Measurements from ENCODE around the gene SLC13A2.
"Not testable (repeated sequence)": the region's sequence is repeated elsewhere in the genome, so short reads cannot be mapped to it uniquely, and the experiment has no call there.

Gene SLC13A2

DNA sequence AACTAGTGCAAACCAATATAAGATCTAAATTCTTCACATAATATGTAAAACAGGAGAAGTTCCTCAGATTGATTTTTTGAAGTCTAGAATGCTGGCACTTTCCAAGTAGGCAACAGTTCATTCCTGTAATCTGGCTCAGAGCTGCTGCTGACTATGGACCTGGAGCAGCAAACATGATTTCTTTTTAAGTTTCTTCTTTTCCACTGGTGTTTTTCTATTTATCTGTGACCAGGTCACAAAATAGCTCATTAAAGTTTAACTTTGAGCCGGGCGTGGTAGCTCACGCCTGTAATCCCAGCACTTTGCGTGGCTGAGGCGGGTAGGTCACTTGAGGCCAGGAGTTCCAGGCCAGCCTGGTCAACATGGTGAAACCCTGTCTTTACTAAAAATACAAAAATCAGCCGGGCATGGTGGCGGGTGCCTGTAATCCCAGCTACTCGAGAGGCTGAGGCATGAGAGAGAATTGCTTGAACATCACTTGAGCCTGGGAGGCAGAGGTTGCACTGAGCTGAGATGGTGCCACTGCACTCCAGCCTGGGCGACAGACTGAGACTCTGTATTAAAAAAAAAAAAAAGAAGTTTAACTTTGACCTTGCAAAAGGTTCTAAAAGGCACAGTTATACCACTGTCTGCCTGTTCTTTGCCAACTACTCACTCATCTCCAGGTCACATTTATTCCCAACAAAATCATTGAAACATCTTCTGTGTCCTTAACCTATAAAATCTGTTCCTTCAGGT is 29.4 kb upstream of the SLC13A2 start:
- CTCF ChIA-PET, result interaction anchor here (0.6 to 0.8 kb wide), 3 partner anchors 8 to 59 kb away, joined by 3 to 5 read pairs (median 3); no protein-coding TSS in a partner anchor
- TF ChIP-seq ELF4 (IDR thresholded peaks at IDR 0.05) (no peak), BHLHE40 (IDR thresholded peaks at IDR 0.05; ENCODE audit: borderline replicate concordance) (no peak), CTBP1 (IDR thresholded peaks at IDR 0.05; ENCODE audit: borderline replicate concordance) (no peak), SUZ12 (IDR thresholded peaks at IDR 0.05) (no peak), ZNF384 (IDR thresholded peaks at IDR 0.05) (no peak), L3MBTL2 (conservative IDR thresholded peaks at IDR 0.05) (no peak), FOXK2 (IDR thresholded peaks at IDR 0.05) (no peak), LEF1 (IDR thresholded peaks at IDR 0.05; ENCODE audit: borderline replicate concordance) (no peak), ARNT (IDR thresholded peaks at IDR 0.05) (no peak)

DNA sequence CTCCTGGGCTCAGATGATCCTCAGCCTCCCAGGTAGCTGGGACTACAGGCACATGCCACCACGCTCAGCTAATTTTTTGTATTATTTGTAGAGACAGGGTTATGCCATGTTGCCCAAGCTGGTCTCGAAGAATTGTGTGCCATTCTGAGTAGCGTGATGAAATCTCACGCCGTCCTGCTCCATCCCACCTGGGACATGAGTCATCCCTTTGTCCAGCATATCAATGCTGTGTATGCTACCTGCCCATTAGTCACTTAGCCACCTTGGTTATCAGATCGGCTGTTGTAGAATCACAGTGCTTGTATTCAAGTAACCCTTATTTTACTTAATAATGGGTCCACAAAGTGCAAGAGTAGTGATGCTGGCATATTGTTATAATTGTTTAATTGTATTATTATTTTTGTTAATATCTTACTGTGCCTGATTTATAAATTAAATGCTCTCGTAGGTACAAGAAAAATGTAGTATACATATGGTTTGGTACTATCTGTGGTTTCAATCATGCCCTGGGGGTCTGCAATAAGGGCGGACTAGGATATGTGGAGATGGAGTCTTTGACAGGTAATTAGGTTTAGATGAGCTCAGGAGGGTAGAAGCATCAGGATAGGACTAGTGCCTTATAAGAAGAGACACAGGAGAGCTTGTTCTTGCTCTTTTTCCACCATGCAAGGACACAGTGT is 26.6 kb upstream of the SLC13A2 start:
- DNase-seq (ENCODE audit: extremely low spot score), result no peak
- POLR2A ChIA-PET, result no interaction called here
- TF ChIP-seq FOXM1 (IDR thresholded peaks at IDR 0.05; ENCODE audit: borderline replicate concordance), result no peak
- TF ChIP-seq TARDBP (IDR thresholded peaks at IDR 0.05), result no peak
- no peak for TF ChIP-seq SUZ12 (IDR thresholded peaks at IDR 0.05)
- TF ChIP-seq ELF4 (IDR thresholded peaks at IDR 0.05), result no peak
- TF ChIP-seq HDGF (IDR thresholded peaks at IDR 0.05; ENCODE audit: borderline replicate concordance), result no peak
- no peak for TF ChIP-seq CTBP1 (IDR thresholded peaks at IDR 0.05; ENCODE audit: borderline replicate concordance)
- no peak for TF ChIP-seq BHLHE40 (IDR thresholded peaks at IDR 0.05; ENCODE audit: borderline replicate concordance)
- TF ChIP-seq ZNF384 (IDR thresholded peaks at IDR 0.05), result no peak
- TF ChIP-seq ARNT (IDR thresholded peaks at IDR 0.05), result no peak
- TF ChIP-seq, protein P1, sequence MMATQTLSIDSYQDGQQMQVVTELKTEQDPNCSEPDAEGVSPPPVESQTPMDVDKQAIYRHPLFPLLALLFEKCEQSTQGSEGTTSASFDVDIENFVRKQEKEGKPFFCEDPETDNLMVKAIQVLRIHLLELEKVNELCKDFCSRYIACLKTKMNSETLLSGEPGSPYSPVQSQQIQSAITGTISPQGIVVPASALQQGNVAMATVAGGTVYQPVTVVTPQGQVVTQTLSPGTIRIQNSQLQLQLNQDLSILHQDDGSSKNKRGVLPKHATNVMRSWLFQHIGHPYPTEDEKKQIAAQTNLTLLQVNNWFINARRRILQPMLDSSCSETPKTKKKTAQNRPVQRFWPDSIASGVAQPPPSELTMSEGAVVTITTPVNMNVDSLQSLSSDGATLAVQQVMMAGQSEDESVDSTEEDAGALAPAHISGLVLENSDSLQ (IDR thresholded peaks at IDR 0.05), result no peak
- no peak for TF ChIP-seq NFRKB (IDR thresholded peaks at IDR 0.05)
- TF ChIP-seq FOXA1 (IDR thresholded peaks at IDR 0.05), result no peak
- no peak for TF ChIP-seq L3MBTL2 (conservative IDR thresholded peaks at IDR 0.05)
- no peak for TF ChIP-seq SP1 (IDR thresholded peaks at IDR 0.05)
- CTCF ChIA-PET, result no interaction called here

More for the DNA sequence above, 29.4 kb upstream of the SLC13A2 start:
- POLR2A ChIA-PET, result no interaction called here
- no peak for DNase-seq (ENCODE audit: extremely low spot score)

DNA sequence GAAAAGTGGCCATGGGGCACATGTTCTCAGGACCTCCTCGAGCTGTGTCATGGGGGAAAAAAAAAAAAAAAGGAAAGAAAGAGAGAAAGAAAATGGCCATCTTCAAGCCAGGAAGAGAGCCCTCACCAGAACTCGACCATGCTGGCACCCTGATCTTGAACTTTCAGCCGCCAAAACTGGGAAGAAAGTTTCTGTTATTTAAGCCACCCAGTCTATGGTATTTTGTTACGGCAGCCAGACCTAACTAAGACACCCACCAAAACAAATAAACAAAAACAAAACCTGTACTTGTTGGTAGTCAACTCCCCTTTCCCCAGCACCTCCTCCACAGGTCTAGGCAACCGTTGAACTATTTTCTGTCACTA is 26.1 kb upstream of the SLC13A2 start:
- ChIA-PET CTCF (no interaction called here), POLR2A (no interaction called here)
- no peak for DNase-seq (ENCODE audit: extremely low spot score)
- TF ChIP-seq, protein P1 (IDR thresholded peaks at IDR 0.05), result no peak

DNA sequence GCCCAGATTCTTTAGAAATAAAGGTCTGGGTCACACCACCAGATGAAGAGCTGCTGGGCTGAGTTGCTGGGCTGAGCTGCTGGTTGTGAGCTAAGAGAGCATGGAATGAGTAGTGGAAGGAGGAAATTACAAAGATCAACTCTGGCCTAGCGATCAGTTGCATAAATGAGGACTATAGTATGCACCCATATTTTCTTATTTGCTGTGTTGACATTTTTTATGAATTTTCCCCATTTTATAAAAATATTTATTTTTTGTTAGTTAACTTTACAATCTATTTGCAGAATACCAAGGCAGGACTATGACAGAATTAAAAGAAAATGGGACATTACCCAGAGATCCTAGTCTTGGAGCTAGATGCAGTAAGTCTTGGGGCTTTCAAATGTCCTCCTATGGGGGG is 23.6 kb upstream of the SLC13A2 start:
- POLR2A ChIA-PET, result interaction anchor here (1.3 to 1.6 kb wide), 2 partner anchors 17 to 92 kb away, joined by 4 read pairs; partner anchors contain the start of gene POLDIP2
- CTCF ChIA-PET, result interaction anchor here (0.6 to 0.8 kb wide), 2 partner anchors 33 to 91 kb away, joined by 3 to 4 read pairs; no protein-coding TSS in a partner anchor
- TF ChIP-seq TARDBP (IDR thresholded peaks at IDR 0.05) (no peak), FOXM1 (IDR thresholded peaks at IDR 0.05; ENCODE audit: borderline replicate concordance) (no peak), NFRKB (IDR thresholded peaks at IDR 0.05) (no peak), SUZ12 (IDR thresholded peaks at IDR 0.05) (no peak), HDGF (IDR thresholded peaks at IDR 0.05; ENCODE audit: borderline replicate concordance) (no peak), L3MBTL2 (conservative IDR thresholded peaks at IDR 0.05) (no peak), SP1 (IDR thresholded peaks at IDR 0.05) (no peak), FOXK2 (IDR thresholded peaks at IDR 0.05) (no peak), LEF1 (IDR thresholded peaks at IDR 0.05; ENCODE audit: borderline replicate concordance) (no peak), ELF4 (IDR thresholded peaks at IDR 0.05) (no peak), ARNT (IDR thresholded peaks at IDR 0.05) (no peak), CTBP1 (IDR thresholded peaks at IDR 0.05; ENCODE audit: borderline replicate concordance) (no peak), FOXA1 (IDR thresholded peaks at IDR 0.05) (no peak)
- TF ChIP-seq, protein P1 (IDR thresholded peaks at IDR 0.05), result no peak

GRCh38 chr17:28457890-28458289 is 15.6 kb upstream of the SLC13A2 start:
- ChIA-PET POLR2A (no interaction called here), CTCF (no interaction called here)
- no peak for DNase-seq (ENCODE audit: extremely low spot score)
- TF ChIP-seq ELF4 (IDR thresholded peaks at IDR 0.05), result no peak

More for the DNA sequence above, 23.6 kb upstream of the SLC13A2 start:
- DNase-seq (ENCODE audit: extremely low spot score), result no peak

DNA sequence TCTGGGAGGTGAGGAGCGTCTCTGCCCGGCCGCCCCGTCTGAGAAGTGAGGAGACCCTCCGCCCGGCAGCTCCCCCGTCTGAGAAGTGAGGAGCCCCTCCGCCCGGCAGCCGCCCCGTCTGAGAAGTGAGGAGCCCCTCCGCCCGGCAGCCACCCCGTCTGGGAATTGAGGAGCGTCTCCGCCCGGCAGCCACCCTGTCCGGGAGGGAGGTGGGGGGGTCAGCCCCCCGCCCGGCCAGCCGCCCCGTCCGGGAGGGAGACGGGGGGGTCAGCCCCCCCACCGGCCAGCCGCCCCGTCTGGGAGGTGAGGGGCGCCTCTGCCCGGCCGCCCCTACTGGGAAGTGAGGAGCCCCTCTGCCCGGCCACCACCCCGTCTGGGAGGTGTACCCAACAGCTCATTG is 14.6 kb upstream of the SLC13A2 start:
- CTCF ChIA-PET; DNase-seq (ENCODE audit: extremely low spot score); POLR2A ChIA-PET: not testable (repeated sequence)

GRCh38 chr17:28460901-28461300 is 12.5 kb upstream of the SLC13A2 start:
- TF ChIP-seq TARDBP (IDR thresholded peaks at IDR 0.05) (no peak), NFRKB (IDR thresholded peaks at IDR 0.05) (no peak), SUZ12 (IDR thresholded peaks at IDR 0.05) (no peak), FOXA1 (IDR thresholded peaks at IDR 0.05) (no peak), LEF1 (IDR thresholded peaks at IDR 0.05; ENCODE audit: borderline replicate concordance) (no peak), FOXK2 (IDR thresholded peaks at IDR 0.05) (no peak), CTBP1 (IDR thresholded peaks at IDR 0.05; ENCODE audit: borderline replicate concordance) (no peak), ZNF384 (IDR thresholded peaks at IDR 0.05) (no peak), SP1 (IDR thresholded peaks at IDR 0.05) (no peak), ARNT (IDR thresholded peaks at IDR 0.05) (no peak), L3MBTL2 (conservative IDR thresholded peaks at IDR 0.05) (no peak), ELF4 (IDR thresholded peaks at IDR 0.05) (no peak), BHLHE40 (IDR thresholded peaks at IDR 0.05; ENCODE audit: borderline replicate concordance) (no peak), FOXM1 (IDR thresholded peaks at IDR 0.05; ENCODE audit: borderline replicate concordance) (no peak), HDGF (IDR thresholded peaks at IDR 0.05; ENCODE audit: borderline replicate concordance) (no peak)
- TF ChIP-seq, protein P1 (IDR thresholded peaks at IDR 0.05), result no peak
- CTCF ChIA-PET, result no interaction called here
- POLR2A ChIA-PET, result no interaction called here
- DNase-seq (ENCODE audit: extremely low spot score), result no peak
